HCT116 (cell line): ENCODE results near the gene HOXA1. TPM values are rescaled to one million over a fixed set of nuclear protein-coding genes. Genes with fewer than 3 reads are reported as not detected.

Experiments used
- ATAC-seq: fragments of 200-7000 bp; cut with Tn5 transposase; 2 replicates; pipeline ENCODE4 v1.9.1; 2020; ENCODE audit warnings: mild to moderate bottlenecking, moderate library complexity
- BruUV-seq: library from RNA; stranded (reverse); fragments of 400-500 nt; replicated peaks from 2 replicates; lab custom pipeline; 2021; lab: Mats Ljungman, UMichigan
- CTCF ChIA-PET: fragments of 300-600 bp; sonication (Branson Sonifier 250); formaldehyde crosslinking; loops from one replicate; lab custom pipeline; 2021; ENCODE audit warnings: antibody characterized with exemption; lab: Charles Lee
- POLR2A ChIA-PET: fragments of 300-600, 350-600 bp; sonication (Branson Sonifier 250); formaldehyde crosslinking; loops from one replicate; lab custom pipeline; 2021; ENCODE audit warnings: antibody characterized with exemption; lab: Charles Lee
- RAD21 ChIA-PET, 2 experiments: fragments of 300-600 bp; sonication (Branson Sonifier 250); formaldehyde crosslinking; loops; one replicate each; lab custom pipeline; 2023; ENCODE audit warnings: low total read pairs in 2 of 2; ENCODE audit not compliant: uncharacterized antibody in 2 of 2, unreplicated experiment in 2 of 2, low non-redundant PET in 1 of 2; lab: Charles Lee
- DNase-seq: peaks from one replicate; pipeline ENCODE4 v3.0.0-alpha.2; 2010; ENCODE audit warnings: low read depth, low spot score
- H2AFZ ChIP-seq: fragments of 200-600 bp; shearing (Covaris generic), sonication (generic); 2 replicates; pipeline ENCODE4 v1.6.1; 2017; ENCODE audit warnings: low read depth, mixed run types, mixed read lengths, antibody characterized with exemption, low read length; ENCODE audit not compliant: poor library complexity, severe bottlenecking
- H3K27ac ChIP-seq: 2 replicates; pipeline ENCODE4 v1.5.1; 2012; ENCODE audit warnings: low read depth, low read length
- H3K27me3 ChIP-seq: fragments of 200-600 bp; sonication (generic); 2 replicates; pipeline ENCODE4 v1.6.1; 2016; ENCODE audit warnings: mixed run types, low read length, mixed read lengths; ENCODE audit not compliant: insufficient read depth
- H3K36me3 ChIP-seq, 2 experiments: fragments of 200-500 bp in 1 of 2; fragments of 200-600 bp in 1 of 2; sonication (Bioruptor generic) in 1 of 2; sonication (generic) in 1 of 2; 2 replicates each; pipeline versions ENCODE4 v1.5.1 to v1.6.1; 2014 to 2016; ENCODE audit warnings: low read length in 2 of 2, inconsistent platforms in 1 of 2, mixed read lengths in 1 of 2, mixed run types in 1 of 2; ENCODE audit not compliant: insufficient read depth in 2 of 2, control insufficient read depth in 1 of 2
- H3K4me1 ChIP-seq, 2 experiments: fragments of 200-600 bp in 1 of 2; sonication (generic) in 1 of 2; 2 replicates each; pipeline versions ENCODE4 v1.5.1 to v1.6.1; 2012 to 2017; ENCODE audit warnings: low read length in 2 of 2, inconsistent platforms in 1 of 2, mild to moderate bottlenecking in 1 of 2, mixed read lengths in 1 of 2, mixed run types in 1 of 2, moderate library complexity in 1 of 2; ENCODE audit not compliant: insufficient read depth in 2 of 2, control insufficient read depth in 1 of 2
- H3K4me2 ChIP-seq: fragments of 200-600 bp; sonication (generic); 2 replicates; pipeline ENCODE4 v1.6.1; 2017; ENCODE audit warnings: mixed run types, low read length, mixed read lengths
- H3K4me3 ChIP-seq, 2 experiments: fragments of 200-600 bp in 1 of 2; sonication (generic) in 1 of 2; replicated peaks in 1 of 2; 2 replicates each; pipeline ENCODE4 v1.5.1; 2011 to 2016; ENCODE audit warnings: low read length in 2 of 2, control low read depth in 1 of 2, low read depth in 1 of 2, mild to moderate bottlenecking in 1 of 2, mixed read lengths in 1 of 2, mixed run types in 1 of 2
- H3K79me2 ChIP-seq: fragments of 200-600 bp; sonication (generic); 2 replicates; pipeline ENCODE4 v1.6.1; 2017; ENCODE audit warnings: mild to moderate bottlenecking, mixed run types, low read length, moderate library complexity, mixed read lengths; ENCODE audit not compliant: insufficient read depth
- H3K9ac ChIP-seq: fragments of 200-600 bp; sonication (generic); 2 replicates; pipeline ENCODE4 v1.6.1; 2016; ENCODE audit warnings: low read length, mixed read lengths
- H3K9me2 ChIP-seq: fragments of 200-600 bp; sonication (generic), shearing (Covaris generic); 2 replicates; pipeline ENCODE4 v1.6.1; 2017; ENCODE audit warnings: mixed run types, mild to moderate bottlenecking, moderate library complexity; ENCODE audit not compliant: insufficient read depth
- H3K9me3 ChIP-seq, 2 experiments: fragments of 200-500 bp in 1 of 2; fragments of 200-600 bp in 1 of 2; sonication (Bioruptor generic) in 1 of 2; sonication (generic) in 1 of 2; 2 replicates each; pipeline ENCODE4 v1.6.1; 2014 to 2017; ENCODE audit warnings: low read length in 2 of 2, mixed read lengths in 2 of 2, inconsistent platforms in 1 of 2, low read depth in 1 of 2, mild to moderate bottlenecking in 1 of 2, mixed run types in 1 of 2, moderate library complexity in 1 of 2; ENCODE audit not compliant: control insufficient read depth in 1 of 2, insufficient read depth in 1 of 2
- H4K20me1 ChIP-seq: fragments of 200-600 bp; sonication (generic), shearing (Covaris generic); 2 replicates; pipeline ENCODE4 v1.6.1; 2017; ENCODE audit warnings: mixed run types, mild to moderate bottlenecking, moderate library complexity; ENCODE audit not compliant: insufficient read depth
- CBX3 ChIP-seq: IDR thresholded peaks from 2 replicates; pipeline ENCODE4 v1.6.1; 2012; ENCODE audit warnings: low read depth
- CTCF ChIP-seq, 3 experiments: fragments of 200-600 bp in 1 of 3; sonication (generic) in 1 of 3; IDR thresholded peaks in 2 of 3; conservative IDR thresholded peaks in 1 of 3; 2 replicates each; pipeline ENCODE4 v1.5.1; 2012 to 2017; ENCODE audit warnings: low read depth in 2 of 3, low read length in 2 of 3, antibody characterized with exemption in 1 of 3, borderline replicate concordance in 1 of 3, control low read depth in 1 of 3, mild to moderate bottlenecking in 1 of 3, mixed read lengths in 1 of 3, mixed run types in 1 of 3, moderate library complexity in 1 of 3; ENCODE audit not compliant: insufficient read depth in 1 of 3
- EZH2 ChIP-seq: fragments of 200-600 bp; sonication (generic); IDR thresholded peaks from 2 replicates; pipeline ENCODE4 v1.6.1; 2017; ENCODE audit warnings: antibody characterized with exemption, mixed run types
- FOSL1 ChIP-seq: IDR thresholded peaks from 2 replicates; pipeline ENCODE4 v1.6.1; 2012; ENCODE audit warnings: low read depth
- JUND ChIP-seq: IDR thresholded peaks from 2 replicates; pipeline ENCODE4 v1.6.1; 2012
- MAX ChIP-seq: IDR thresholded peaks from 2 replicates; pipeline ENCODE4 v1.6.1; 2012
- POLR2A ChIP-seq: IDR thresholded peaks from 2 replicates; pipeline ENCODE4 v1.7.0; 2011; ENCODE audit warnings: borderline replicate concordance; ENCODE audit not compliant: insufficient read depth, insufficient read length; ENCODE audit errors: extremely low read depth
- RAD21 ChIP-seq: IDR thresholded peaks from 2 replicates; pipeline ENCODE4 v1.6.1; 2012; ENCODE audit warnings: low read depth, mild to moderate bottlenecking
- SIN3A ChIP-seq: IDR thresholded peaks from 2 replicates; pipeline ENCODE4 v1.6.1; 2012; ENCODE audit warnings: low read depth
- SP1 ChIP-seq: IDR thresholded peaks from 2 replicates; pipeline ENCODE4 v1.6.1; 2012; ENCODE audit warnings: low read depth
- TCF7L2 ChIP-seq: IDR thresholded peaks from 2 replicates; pipeline ENCODE4 v1.7.0; 2011; ENCODE audit warnings: borderline replicate concordance, inconsistent platforms; ENCODE audit not compliant: insufficient read depth, insufficient read length; ENCODE audit errors: extremely low read depth
- YY1 ChIP-seq: IDR thresholded peaks from 2 replicates; pipeline ENCODE4 v1.6.1; 2011; ENCODE audit warnings: low read length, low read depth, moderate library complexity, mild to moderate bottlenecking; ENCODE audit not compliant: insufficient replicate concordance; ENCODE audit errors: extremely low read depth
- ZBTB33 ChIP-seq: IDR thresholded peaks from 2 replicates; pipeline ENCODE4 v1.6.1; 2011; ENCODE audit warnings: mild to moderate bottlenecking, low read length, moderate library complexity; ENCODE audit not compliant: insufficient replicate concordance; ENCODE audit errors: extremely low read depth
- ZFX ChIP-seq: fragments of 450-650 bp; IDR thresholded peaks from 2 replicates; pipeline ENCODE4 v1.6.1; 2017
- ZNF274 ChIP-seq: fragments of 200-500 bp; sonication (Bioruptor generic); IDR thresholded peaks from 2 replicates; pipeline ENCODE4 v1.6.1; 2014; ENCODE audit warnings: mild to moderate bottlenecking, low read depth, low read length, inconsistent platforms
- intact Hi-C: fragments of 100-400 bp; cut with micrococcal nuclease; formaldehyde crosslinking; loops from 2 replicates; pipeline ENCODE4 v1.10.0; 2022
- total RNA-seq: library from RNA; stranded (reverse); gene quantifications from one replicate; pipeline ENCODE4 v1.2.1, GENCODE V29; 2021; ENCODE audit not compliant: unreplicated experiment

HOXA1 gene
- total RNA-seq, 1 experiment from 2014 or later = 2.8 TPM

- no peak for TF ChIP-seq EZH2
- TF ChIP-seq ZFX = no peak
Measured at GRCh38 chr7:27145165-27145913, 49.5 kb upstream of the HOXA1 start (continued).

- H3K9ac ChIP-seq = no peak overlapping the region
- H3K79me2 ChIP-seq = peaks cover 26% of the 10 kb centered on the region
- no peaks in the 10 kb centered on the region for H3K27me3 ChIP-seq
- no peaks in the 10 kb centered on the region for H3K9me3 ChIP-seq
- no peaks in the 10 kb centered on the region for H3K9me2 ChIP-seq
- peaks cover 8 to 12% of the 10 kb centered on the region in 2 experiments; a peak in 3 of 4 replicates for H3K36me3 ChIP-seq
- intact Hi-C loops = no loop called here
- no peak for TF ChIP-seq ZNF274
- no peak for TF ChIP-seq FOSL1
- TF ChIP-seq RAD21 = no peak
- no peak for TF ChIP-seq EZH2
- no peak for TF ChIP-seq CBX3
- no peak for TF ChIP-seq CTCF (IDR thresholded peaks at IDR 0.05 in 2 of 3, conservative IDR thresholded peaks at IDR 0.05 in 1 of 3; ENCODE audit: borderline replicate concordance in 1 of 3, insufficient read depth in 1 of 3, low read depth in 2 of 3, low read length in 2 of 3)
- no peak for TF ChIP-seq SP1
- TF ChIP-seq SIN3A = no peak
- no peak for TF ChIP-seq JUND
- TF ChIP-seq POLR2A = no peak
- TF ChIP-seq MAX = no peak
- TF ChIP-seq YY1 = no peak
- no peak for TF ChIP-seq TCF7L2
- no peak for TF ChIP-seq ZBTB33
- no peak overlapping the region for H3K27ac ChIP-seq
- peaks cover 12 to 25% of the 10 kb centered on the region in 2 experiments for H3K4me1 ChIP-seq
- DNase-seq (no peak), ATAC-seq (no peak)
- H2AFZ ChIP-seq = no peak overlapping the region
- BruUV-seq = no TSS peak
- H3K4me3 ChIP-seq = no peak overlapping the region
- POLR2A ChIA-PET = no interaction called here
- CTCF ChIA-PET = no interaction called here
- H3K4me2 ChIP-seq = no peak overlapping the region
- H4K20me1 ChIP-seq = no peaks in the 10 kb centered on the region
- RAD21 ChIA-PET = no interaction called here
Measured at GRCh38 chr7:27144781-27145164, 49.0 kb upstream of the HOXA1 start.
